SK-N-SH (cell line): ENCODE data around the gene BMAL1.

Experiments used
- EP300 ChIP-seq, 2 experiments: IDR thresholded peaks; 2 replicates each; pipeline versions ENCODE4 v1.4.0 to v1.6.1; 2012; ENCODE audit warnings: borderline replicate concordance in 1 of 2, low read depth in 1 of 2, low read length in 1 of 2
- EZH2phosphoT487 ChIP-seq: fragments of 200-600 bp; sonication (generic); IDR thresholded peaks from 2 replicates; pipeline ENCODE4 v1.6.1; 2017; ENCODE audit warnings: low read depth, mixed run types, mild to moderate bottlenecking, antibody characterized with exemption, moderate library complexity, borderline replicate concordance
- FOXJ3 ChIP-seq: sonication (generic); formaldehyde crosslinking; IDR thresholded peaks from 2 replicates; pipeline ENCODE4 v1.5.1; 2020; ENCODE audit warnings: mild to moderate bottlenecking, missing genetic modification reagents
- JUND ChIP-seq: IDR thresholded peaks from 2 replicates; pipeline ENCODE4 v1.4.0; 2012
- MXI1 ChIP-seq: IDR thresholded peaks from 2 replicates; pipeline ENCODE4 v1.6.1; 2012; ENCODE audit warnings: mild to moderate bottlenecking, low read depth, low read length, improper control_type of control experiment
- POLR2AphosphoS5 ChIP-seq: IDR thresholded peaks from 2 replicates; pipeline ENCODE4 v1.6.1; 2012; ENCODE audit warnings: low read depth, low read length
- RFX5 ChIP-seq: IDR thresholded peaks from 2 replicates; pipeline ENCODE4 v1.6.1; 2012; ENCODE audit warnings: mild to moderate bottlenecking, improper control_type of control experiment, low read length
- SIN3A ChIP-seq: IDR thresholded peaks from 2 replicates; pipeline ENCODE4 v1.6.1; 2012; ENCODE audit warnings: low read depth, mild to moderate bottlenecking, low read length, moderate library complexity, borderline replicate concordance
- TF ChIP-seq, protein P1 (sequence below): IDR thresholded peaks from 2 replicates; pipeline ENCODE4; 2012
- TF ChIP-seq, protein P2 (sequence below): fragments of 200-600 bp; sonication (generic); IDR thresholded peaks from 2 replicates; pipeline ENCODE4 v1.6.1; 2017; ENCODE audit warnings: antibody characterized with exemption, mild to moderate bottlenecking, moderate library complexity
- TF ChIP-seq, protein P3 (sequence below): IDR thresholded peaks from 2 replicates; pipeline ENCODE4 v1.6.1; 2012; ENCODE audit warnings: mild to moderate bottlenecking, low read depth, low read length, moderate library complexity
- TF ChIP-seq, protein P4 (sequence below): IDR thresholded peaks from 2 replicates; pipeline ENCODE4 v1.4.0; 2012; ENCODE audit warnings: low read depth, borderline replicate concordance
- TF ChIP-seq, protein P5 (sequence below): IDR thresholded peaks from 2 replicates; pipeline ENCODE4 v1.4.0; 2012; ENCODE audit warnings: low read depth

DNA sequence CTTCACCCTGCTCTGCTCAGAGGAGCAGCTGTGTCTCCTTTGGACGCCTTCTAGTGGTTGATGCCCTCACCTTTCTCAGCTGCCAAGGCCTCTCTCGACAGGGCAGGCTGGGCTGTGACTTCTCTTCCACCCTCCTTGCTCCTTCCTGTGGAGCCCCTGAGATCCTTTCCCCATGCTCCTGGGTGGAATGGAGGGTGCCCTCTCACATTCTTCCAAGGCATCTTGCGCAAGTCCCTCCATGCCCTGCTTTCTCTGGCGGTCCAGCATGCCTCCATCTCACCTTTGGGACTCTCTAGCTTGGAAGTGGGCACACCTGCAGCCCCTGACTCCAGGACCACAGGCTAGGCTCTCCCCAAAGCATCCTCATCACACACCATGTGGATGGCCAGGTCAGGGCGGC lies 68.9 kb downstream of the BMAL1 start:
- TF ChIP-seq JUND, result no peak
- TF ChIP-seq, protein P1, sequence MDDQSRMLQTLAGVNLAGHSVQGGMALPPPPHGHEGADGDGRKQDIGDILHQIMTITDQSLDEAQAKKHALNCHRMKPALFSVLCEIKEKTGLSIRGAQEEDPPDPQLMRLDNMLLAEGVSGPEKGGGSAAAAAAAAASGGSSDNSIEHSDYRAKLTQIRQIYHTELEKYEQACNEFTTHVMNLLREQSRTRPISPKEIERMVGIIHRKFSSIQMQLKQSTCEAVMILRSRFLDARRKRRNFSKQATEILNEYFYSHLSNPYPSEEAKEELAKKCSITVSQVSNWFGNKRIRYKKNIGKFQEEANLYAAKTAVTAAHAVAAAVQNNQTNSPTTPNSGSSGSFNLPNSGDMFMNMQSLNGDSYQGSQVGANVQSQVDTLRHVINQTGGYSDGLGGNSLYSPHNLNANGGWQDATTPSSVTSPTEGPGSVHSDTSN, result no peak
- no peak for TF ChIP-seq POLR2AphosphoS5
- TF ChIP-seq, protein P2, sequence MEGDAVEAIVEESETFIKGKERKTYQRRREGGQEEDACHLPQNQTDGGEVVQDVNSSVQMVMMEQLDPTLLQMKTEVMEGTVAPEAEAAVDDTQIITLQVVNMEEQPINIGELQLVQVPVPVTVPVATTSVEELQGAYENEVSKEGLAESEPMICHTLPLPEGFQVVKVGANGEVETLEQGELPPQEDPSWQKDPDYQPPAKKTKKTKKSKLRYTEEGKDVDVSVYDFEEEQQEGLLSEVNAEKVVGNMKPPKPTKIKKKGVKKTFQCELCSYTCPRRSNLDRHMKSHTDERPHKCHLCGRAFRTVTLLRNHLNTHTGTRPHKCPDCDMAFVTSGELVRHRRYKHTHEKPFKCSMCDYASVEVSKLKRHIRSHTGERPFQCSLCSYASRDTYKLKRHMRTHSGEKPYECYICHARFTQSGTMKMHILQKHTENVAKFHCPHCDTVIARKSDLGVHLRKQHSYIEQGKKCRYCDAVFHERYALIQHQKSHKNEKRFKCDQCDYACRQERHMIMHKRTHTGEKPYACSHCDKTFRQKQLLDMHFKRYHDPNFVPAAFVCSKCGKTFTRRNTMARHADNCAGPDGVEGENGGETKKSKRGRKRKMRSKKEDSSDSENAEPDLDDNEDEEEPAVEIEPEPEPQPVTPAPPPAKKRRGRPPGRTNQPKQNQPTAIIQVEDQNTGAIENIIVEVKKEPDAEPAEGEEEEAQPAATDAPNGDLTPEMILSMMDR, result no peak
- no peak for TF ChIP-seq EP300 (IDR thresholded peaks at IDR 0.05; ENCODE audit: borderline replicate concordance in 1 of 2, low read depth in 1 of 2, low read length in 1 of 2)
- TF ChIP-seq, protein P3, sequence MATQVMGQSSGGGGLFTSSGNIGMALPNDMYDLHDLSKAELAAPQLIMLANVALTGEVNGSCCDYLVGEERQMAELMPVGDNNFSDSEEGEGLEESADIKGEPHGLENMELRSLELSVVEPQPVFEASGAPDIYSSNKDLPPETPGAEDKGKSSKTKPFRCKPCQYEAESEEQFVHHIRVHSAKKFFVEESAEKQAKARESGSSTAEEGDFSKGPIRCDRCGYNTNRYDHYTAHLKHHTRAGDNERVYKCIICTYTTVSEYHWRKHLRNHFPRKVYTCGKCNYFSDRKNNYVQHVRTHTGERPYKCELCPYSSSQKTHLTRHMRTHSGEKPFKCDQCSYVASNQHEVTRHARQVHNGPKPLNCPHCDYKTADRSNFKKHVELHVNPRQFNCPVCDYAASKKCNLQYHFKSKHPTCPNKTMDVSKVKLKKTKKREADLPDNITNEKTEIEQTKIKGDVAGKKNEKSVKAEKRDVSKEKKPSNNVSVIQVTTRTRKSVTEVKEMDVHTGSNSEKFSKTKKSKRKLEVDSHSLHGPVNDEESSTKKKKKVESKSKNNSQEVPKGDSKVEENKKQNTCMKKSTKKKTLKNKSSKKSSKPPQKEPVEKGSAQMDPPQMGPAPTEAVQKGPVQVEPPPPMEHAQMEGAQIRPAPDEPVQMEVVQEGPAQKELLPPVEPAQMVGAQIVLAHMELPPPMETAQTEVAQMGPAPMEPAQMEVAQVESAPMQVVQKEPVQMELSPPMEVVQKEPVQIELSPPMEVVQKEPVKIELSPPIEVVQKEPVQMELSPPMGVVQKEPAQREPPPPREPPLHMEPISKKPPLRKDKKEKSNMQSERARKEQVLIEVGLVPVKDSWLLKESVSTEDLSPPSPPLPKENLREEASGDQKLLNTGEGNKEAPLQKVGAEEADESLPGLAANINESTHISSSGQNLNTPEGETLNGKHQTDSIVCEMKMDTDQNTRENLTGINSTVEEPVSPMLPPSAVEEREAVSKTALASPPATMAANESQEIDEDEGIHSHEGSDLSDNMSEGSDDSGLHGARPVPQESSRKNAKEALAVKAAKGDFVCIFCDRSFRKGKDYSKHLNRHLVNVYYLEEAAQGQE, result no peak
- TF ChIP-seq FOXJ3 (CRISPR knock-in tag), result no peak
- TF ChIP-seq EZH2phosphoT487, result no peak
- TF ChIP-seq, protein P4, sequence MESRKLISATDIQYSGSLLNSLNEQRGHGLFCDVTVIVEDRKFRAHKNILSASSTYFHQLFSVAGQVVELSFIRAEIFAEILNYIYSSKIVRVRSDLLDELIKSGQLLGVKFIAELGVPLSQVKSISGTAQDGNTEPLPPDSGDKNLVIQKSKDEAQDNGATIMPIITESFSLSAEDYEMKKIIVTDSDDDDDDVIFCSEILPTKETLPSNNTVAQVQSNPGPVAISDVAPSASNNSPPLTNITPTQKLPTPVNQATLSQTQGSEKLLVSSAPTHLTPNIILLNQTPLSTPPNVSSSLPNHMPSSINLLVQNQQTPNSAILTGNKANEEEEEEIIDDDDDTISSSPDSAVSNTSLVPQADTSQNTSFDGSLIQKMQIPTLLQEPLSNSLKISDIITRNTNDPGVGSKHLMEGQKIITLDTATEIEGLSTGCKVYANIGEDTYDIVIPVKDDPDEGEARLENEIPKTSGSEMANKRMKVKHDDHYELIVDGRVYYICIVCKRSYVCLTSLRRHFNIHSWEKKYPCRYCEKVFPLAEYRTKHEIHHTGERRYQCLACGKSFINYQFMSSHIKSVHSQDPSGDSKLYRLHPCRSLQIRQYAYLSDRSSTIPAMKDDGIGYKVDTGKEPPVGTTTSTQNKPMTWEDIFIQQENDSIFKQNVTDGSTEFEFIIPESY, result no peak
- TF ChIP-seq RFX5, result no peak
- TF ChIP-seq SIN3A, result no peak
- TF ChIP-seq, protein P5, sequence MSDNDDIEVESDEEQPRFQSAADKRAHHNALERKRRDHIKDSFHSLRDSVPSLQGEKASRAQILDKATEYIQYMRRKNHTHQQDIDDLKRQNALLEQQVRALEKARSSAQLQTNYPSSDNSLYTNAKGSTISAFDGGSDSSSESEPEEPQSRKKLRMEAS, result no peak
- no peak for TF ChIP-seq MXI1
